KMS-11 (cell line): ENCODE data around the gene PDZRN3.

Experiments used
- H2AFZ ChIP-seq: fragments of 200-600 bp; sonication (generic); 2 replicates; pipeline ENCODE4 v1.6.1; 2016; ENCODE audit warnings: antibody characterized with exemption, mixed run types, low read depth
- H3K27ac ChIP-seq: fragments of 200-600 bp; sonication (generic); 2 replicates; pipeline ENCODE4 v1.6.1; 2016; ENCODE audit warnings: mild to moderate bottlenecking, mixed run types
- H3K27me3 ChIP-seq: fragments of 200-600 bp; sonication (generic); 2 replicates; pipeline ENCODE4 v1.6.1; 2017; ENCODE audit warnings: mild to moderate bottlenecking, low read depth, mixed run types, moderate library complexity; ENCODE audit not compliant: insufficient read depth
- H3K36me3 ChIP-seq: fragments of 200-600 bp; sonication (generic); 2 replicates; pipeline ENCODE4 v1.6.1; 2017; ENCODE audit warnings: mild to moderate bottlenecking, mixed run types; ENCODE audit not compliant: insufficient read depth
- H3K4me1 ChIP-seq: fragments of 200-600 bp; sonication (generic); 2 replicates; pipeline ENCODE4 v1.6.1; 2016; ENCODE audit warnings: mild to moderate bottlenecking, low read depth, mixed run types; ENCODE audit not compliant: poor library complexity, severe bottlenecking
- H3K4me2 ChIP-seq: fragments of 200-600 bp; sonication (generic); 2 replicates; pipeline ENCODE4 v1.7.0; 2016; ENCODE audit warnings: mild to moderate bottlenecking, mixed run types
- H3K4me3 ChIP-seq: fragments of 200-600 bp; sonication (generic); IDR thresholded peaks from 2 replicates; pipeline ENCODE4 v1.6.1; 2017; ENCODE audit warnings: low read depth, low read length, mixed read lengths; ENCODE audit not compliant: insufficient read depth
- H3K79me2 ChIP-seq: fragments of 200-600 bp; sonication (generic); 2 replicates; pipeline ENCODE4 v1.6.1; 2016; ENCODE audit warnings: low read depth, mixed run types; ENCODE audit not compliant: insufficient read depth
- H3K9ac ChIP-seq: fragments of 200-600 bp; sonication (generic); 2 replicates; pipeline ENCODE4 v1.6.1; 2016; ENCODE audit warnings: mild to moderate bottlenecking, mixed run types
- H4K20me1 ChIP-seq: fragments of 200-600 bp; sonication (generic); 2 replicates; pipeline ENCODE4 v1.6.1; 2016; ENCODE audit warnings: mild to moderate bottlenecking, mixed run types; ENCODE audit not compliant: insufficient read depth
- CTCF ChIP-seq: fragments of 200-600 bp; sonication (generic); conservative IDR thresholded peaks from 2 replicates; pipeline ENCODE4 v1.6.1; 2017; ENCODE audit warnings: low read depth, mild to moderate bottlenecking, antibody characterized with exemption, low read length, moderate library complexity, mixed read lengths

PDZRN3 gene

GRCh38 chr3:73398084-73398483, 226.7 kb downstream of the PDZRN3 start:
- no peak for TF ChIP-seq CTCF
- no peaks in the 10 kb centered on the region for H3K4me1 ChIP-seq
- H3K79me2 ChIP-seq, result no peaks in the 10 kb centered on the region
- H3K4me3 ChIP-seq, result no peak overlapping the region
- no peak overlapping the region for H2AFZ ChIP-seq
- no peaks in the 10 kb centered on the region for H4K20me1 ChIP-seq
- no peak overlapping the region for H3K4me2 ChIP-seq
- no peaks in the 10 kb centered on the region for H3K27me3 ChIP-seq
- no peaks in the 10 kb centered on the region for H3K36me3 ChIP-seq
- no peak overlapping the region for H3K9ac ChIP-seq
- H3K27ac ChIP-seq, result no peak overlapping the region

DNA sequence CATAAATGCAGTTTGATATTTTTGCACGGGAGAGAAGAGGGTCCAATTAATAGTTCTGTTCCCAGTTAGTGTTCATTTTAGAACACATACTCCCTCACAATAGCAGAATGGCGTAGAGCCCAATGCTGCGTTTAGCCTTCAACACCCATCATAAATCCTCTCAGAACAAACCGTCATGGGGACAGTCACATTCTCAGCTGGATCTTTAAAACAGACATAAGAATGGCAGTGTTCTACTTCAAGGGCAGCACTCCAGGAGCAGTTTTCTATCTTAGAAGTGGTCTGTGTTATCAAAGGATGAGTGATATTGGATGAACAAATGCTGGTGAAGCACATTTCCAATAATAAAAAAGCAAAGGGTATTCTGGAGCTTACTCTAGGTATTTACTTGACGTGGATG, 230.5 kb downstream of the PDZRN3 start:
- Histone ChIP-seq H3K4me2 (no peak overlapping the region), H4K20me1 (no peaks in the 10 kb centered on the region), H3K79me2 (no peaks in the 10 kb centered on the region), H2AFZ (no peak overlapping the region), H3K4me1 (no peaks in the 10 kb centered on the region), H3K36me3 (no peaks in the 10 kb centered on the region), H3K27me3 (no peaks in the 10 kb centered on the region), H3K27ac (no peak overlapping the region), H3K4me3 (no peak overlapping the region), H3K9ac (no peak overlapping the region)
- TF ChIP-seq CTCF, result no peak

GRCh38 chr3:73393005-73393404, 231.7 kb downstream of the PDZRN3 start:
- Histone ChIP-seq H3K27ac (no peak overlapping the region), H2AFZ (no peak overlapping the region), H3K36me3 (no peaks in the 10 kb centered on the region), H3K4me2 (no peak overlapping the region), H3K4me3 (no peak overlapping the region), H3K27me3 (no peaks in the 10 kb centered on the region), H3K9ac (no peak overlapping the region), H3K4me1 (no peaks in the 10 kb centered on the region), H4K20me1 (no peaks in the 10 kb centered on the region), H3K79me2 (no peaks in the 10 kb centered on the region)
- TF ChIP-seq CTCF, result no peak

GRCh38 chr3:73391984-73392383, 232.8 kb downstream of the PDZRN3 start:
- Histone ChIP-seq H3K36me3 (no peaks in the 10 kb centered on the region), H3K27me3 (no peaks in the 10 kb centered on the region), H3K4me2 (no peak overlapping the region), H2AFZ (no peak overlapping the region), H3K9ac (no peak overlapping the region), H3K79me2 (no peaks in the 10 kb centered on the region), H3K4me3 (no peak overlapping the region), H3K27ac (no peak overlapping the region), H4K20me1 (no peaks in the 10 kb centered on the region), H3K4me1 (no peaks in the 10 kb centered on the region)
- TF ChIP-seq CTCF, result no peak

- no peaks in the 10 kb centered on the region for H3K36me3 ChIP-seq
- no peak overlapping the region for H2AFZ ChIP-seq
- H3K79me2 ChIP-seq, result no peaks in the 10 kb centered on the region
- H4K20me1 ChIP-seq, result no peaks in the 10 kb centered on the region
- TF ChIP-seq CTCF, result no peak
- H3K27me3 ChIP-seq, result no peaks in the 10 kb centered on the region
- no peaks in the 10 kb centered on the region for H3K4me1 ChIP-seq
- no peak overlapping the region for H3K9ac ChIP-seq
- no peak overlapping the region for H3K4me3 ChIP-seq
- H3K27ac ChIP-seq, result no peak overlapping the region
- no peak overlapping the region for H3K4me2 ChIP-seq
Observed at GRCh38 chr3:73389928-73390327, 234.8 kb downstream of the PDZRN3 start.
